Lower leg skin (tissue), 3 donors: Measurements from ENCODE around the gene MED12.

Experiments
- POLR2A ChIP-seq, 2 donors: fragments of 450-650 bp; IDR thresholded peaks; one replicate each; pipeline ENCODE4 v1.6.1; 2016 to 2017; ENCODE audit warnings: antibody characterized with exemption in 2 of 2, mild to moderate bottlenecking in 1 of 2, moderate library complexity in 1 of 2
- TF ChIP-seq, protein P1 (sequence below), 3 donors: fragments of 450-650 bp; IDR thresholded peaks; one replicate each; pipeline ENCODE4 v1.5.1; 2016; ENCODE audit warnings: antibody characterized with exemption in 3 of 3, mild to moderate bottlenecking in 3 of 3, moderate library complexity in 2 of 3

- TF ChIP-seq, protein P1, sequence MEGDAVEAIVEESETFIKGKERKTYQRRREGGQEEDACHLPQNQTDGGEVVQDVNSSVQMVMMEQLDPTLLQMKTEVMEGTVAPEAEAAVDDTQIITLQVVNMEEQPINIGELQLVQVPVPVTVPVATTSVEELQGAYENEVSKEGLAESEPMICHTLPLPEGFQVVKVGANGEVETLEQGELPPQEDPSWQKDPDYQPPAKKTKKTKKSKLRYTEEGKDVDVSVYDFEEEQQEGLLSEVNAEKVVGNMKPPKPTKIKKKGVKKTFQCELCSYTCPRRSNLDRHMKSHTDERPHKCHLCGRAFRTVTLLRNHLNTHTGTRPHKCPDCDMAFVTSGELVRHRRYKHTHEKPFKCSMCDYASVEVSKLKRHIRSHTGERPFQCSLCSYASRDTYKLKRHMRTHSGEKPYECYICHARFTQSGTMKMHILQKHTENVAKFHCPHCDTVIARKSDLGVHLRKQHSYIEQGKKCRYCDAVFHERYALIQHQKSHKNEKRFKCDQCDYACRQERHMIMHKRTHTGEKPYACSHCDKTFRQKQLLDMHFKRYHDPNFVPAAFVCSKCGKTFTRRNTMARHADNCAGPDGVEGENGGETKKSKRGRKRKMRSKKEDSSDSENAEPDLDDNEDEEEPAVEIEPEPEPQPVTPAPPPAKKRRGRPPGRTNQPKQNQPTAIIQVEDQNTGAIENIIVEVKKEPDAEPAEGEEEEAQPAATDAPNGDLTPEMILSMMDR (IDR thresholded peaks at IDR 0.05), result no peak
- TF ChIP-seq POLR2A (IDR thresholded peaks at IDR 0.05), result no peak
Observed at GRCh38 chrX:71082822-71083221, 35.6 kb upstream of the MED12 start.
